ENCODE data around the gene OR14J1.

Gene OR14J1, protein sequence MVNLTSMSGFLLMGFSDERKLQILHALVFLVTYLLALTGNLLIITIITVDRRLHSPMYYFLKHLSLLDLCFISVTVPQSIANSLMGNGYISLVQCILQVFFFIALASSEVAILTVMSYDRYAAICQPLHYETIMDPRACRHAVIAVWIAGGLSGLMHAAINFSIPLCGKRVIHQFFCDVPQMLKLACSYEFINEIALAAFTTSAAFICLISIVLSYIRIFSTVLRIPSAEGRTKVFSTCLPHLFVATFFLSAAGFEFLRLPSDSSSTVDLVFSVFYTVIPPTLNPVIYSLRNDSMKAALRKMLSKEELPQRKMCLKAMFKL

DNA sequence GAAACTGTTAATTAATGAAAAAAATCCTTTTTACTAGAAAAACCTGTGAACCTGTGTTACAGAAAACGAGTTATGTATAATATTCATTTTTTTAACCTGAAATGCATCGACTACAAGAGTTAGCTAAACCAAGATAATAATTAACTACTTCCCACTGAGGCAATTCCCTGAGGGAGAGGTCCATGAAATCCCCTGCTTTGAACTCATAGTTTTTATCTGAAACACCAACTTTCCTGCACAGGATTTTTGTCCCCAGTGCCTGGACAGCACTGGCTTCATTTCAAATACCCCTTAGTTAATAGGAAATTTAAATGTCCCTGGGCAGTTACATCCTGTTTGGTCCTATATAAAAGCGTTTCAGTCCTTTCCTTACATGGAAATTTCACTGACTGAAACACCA lies at the start of gene OR14J1:
Gene OR14J1, plus strand, starts transcription at position 386 of the 400 bp plus-strand sequence. CDS start 4,989 bp downstream, outside the sequence.
- H3K79me2 ChIP-seq (ENCODE audit: insufficient read depth, low read length) = no peaks in the 10 kb centered on the region
- H3K4me3 ChIP-seq (ENCODE audit: low read length, poor library complexity, severe bottlenecking) = no peak within 1 kb of the TSS
- no peaks in the 10 kb centered on the region for H3K27me3 ChIP-seq (ENCODE audit: insufficient read depth, low read length, poor library complexity, severe bottlenecking)
- no peak within 1 kb of the TSS for H3K4me2 ChIP-seq (ENCODE audit: low read depth, low read length, poor library complexity, severe bottlenecking)
- TF ChIP-seq, protein P1, sequence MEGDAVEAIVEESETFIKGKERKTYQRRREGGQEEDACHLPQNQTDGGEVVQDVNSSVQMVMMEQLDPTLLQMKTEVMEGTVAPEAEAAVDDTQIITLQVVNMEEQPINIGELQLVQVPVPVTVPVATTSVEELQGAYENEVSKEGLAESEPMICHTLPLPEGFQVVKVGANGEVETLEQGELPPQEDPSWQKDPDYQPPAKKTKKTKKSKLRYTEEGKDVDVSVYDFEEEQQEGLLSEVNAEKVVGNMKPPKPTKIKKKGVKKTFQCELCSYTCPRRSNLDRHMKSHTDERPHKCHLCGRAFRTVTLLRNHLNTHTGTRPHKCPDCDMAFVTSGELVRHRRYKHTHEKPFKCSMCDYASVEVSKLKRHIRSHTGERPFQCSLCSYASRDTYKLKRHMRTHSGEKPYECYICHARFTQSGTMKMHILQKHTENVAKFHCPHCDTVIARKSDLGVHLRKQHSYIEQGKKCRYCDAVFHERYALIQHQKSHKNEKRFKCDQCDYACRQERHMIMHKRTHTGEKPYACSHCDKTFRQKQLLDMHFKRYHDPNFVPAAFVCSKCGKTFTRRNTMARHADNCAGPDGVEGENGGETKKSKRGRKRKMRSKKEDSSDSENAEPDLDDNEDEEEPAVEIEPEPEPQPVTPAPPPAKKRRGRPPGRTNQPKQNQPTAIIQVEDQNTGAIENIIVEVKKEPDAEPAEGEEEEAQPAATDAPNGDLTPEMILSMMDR (conservative IDR thresholded peaks at IDR 0.05; ENCODE audit: low read length) = no peak
- TF ChIP-seq EZH2phosphoT487 (IDR thresholded peaks at IDR 0.05; ENCODE audit: borderline replicate concordance) = no peak
- no peaks in the 10 kb centered on the region for H3F3A ChIP-seq (ENCODE audit: low read depth)
- no peak within 1 kb of the TSS for H3K9ac ChIP-seq (ENCODE audit: low read depth, low read length, poor library complexity, severe bottlenecking)
- no peaks in the 10 kb centered on the region for H3K9me3 ChIP-seq (ENCODE audit: insufficient read depth, low read depth, low read length)
- H4K20me1 ChIP-seq (ENCODE audit: insufficient read depth, low read length, poor library complexity, severe bottlenecking) = no peaks in the 10 kb centered on the region
- no peaks in the 10 kb centered on the region for H3K9me2 ChIP-seq (replicated peaks; ENCODE audit: low read depth, low read length)
- H2AFZ ChIP-seq (ENCODE audit: low read length) = no peak within 1 kb of the TSS
- H3K4me1 ChIP-seq (ENCODE audit: insufficient read depth, low read length, poor library complexity, severe bottlenecking) = no peaks in the 10 kb centered on the region
- H3K36me3 ChIP-seq (ENCODE audit: insufficient read depth, low read length) = no peaks in the 10 kb centered on the region

DNA sequence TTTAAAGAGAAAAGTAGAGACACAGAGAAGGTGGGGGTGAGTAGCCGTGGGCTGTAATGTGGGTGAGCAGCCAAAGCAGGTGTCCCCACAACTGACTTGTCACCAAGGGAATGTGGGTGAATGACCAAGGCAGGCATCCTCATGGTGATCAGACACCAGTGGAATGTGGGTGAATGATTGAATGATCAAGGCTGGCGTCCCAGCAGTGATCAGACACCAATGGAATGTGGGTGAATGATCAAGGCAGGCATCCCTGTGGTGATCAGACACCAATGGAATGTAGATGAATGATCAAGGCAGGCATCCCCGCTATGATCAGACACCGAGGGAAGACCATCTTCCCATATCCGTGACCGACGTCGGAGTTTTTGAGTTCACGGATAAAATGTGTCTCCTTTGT lies 49.8 kb upstream of the OR14J1 start:
- no peaks in the 10 kb centered on the region for H3K79me2 ChIP-seq (ENCODE audit: insufficient read depth, low read length)

DNA sequence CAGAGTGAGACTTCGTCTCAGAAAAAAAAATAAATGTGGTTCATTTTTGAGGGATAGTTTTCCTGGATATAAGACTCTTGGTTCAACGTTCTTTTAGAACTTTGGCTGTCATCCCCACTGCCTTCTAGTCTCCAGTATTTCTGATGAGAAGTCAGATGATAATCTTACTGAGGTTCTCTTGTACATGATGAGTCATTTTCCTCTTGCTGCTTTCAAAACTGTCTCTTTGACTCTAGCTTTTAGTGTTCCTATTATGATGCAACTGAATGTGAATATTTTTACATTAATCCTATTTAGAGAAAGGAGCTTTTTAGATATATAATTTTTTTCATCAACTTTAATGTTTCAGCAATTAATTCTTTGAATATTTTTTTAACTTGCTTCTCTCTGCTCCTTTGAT lies 46.0 kb upstream of the OR14J1 start:
- no peak overlapping the region for H3K9ac ChIP-seq (ENCODE audit: low read depth, low read length, poor library complexity, severe bottlenecking)
- H3K4me3 ChIP-seq (ENCODE audit: low read length, poor library complexity, severe bottlenecking) = no peak overlapping the region
- H3K36me3 ChIP-seq (ENCODE audit: insufficient read depth, low read length) = no peaks in the 10 kb centered on the region
- no peaks in the 10 kb centered on the region for H3K9me3 ChIP-seq (ENCODE audit: insufficient read depth, low read depth, low read length)
- H3K4me2 ChIP-seq (ENCODE audit: low read depth, low read length, poor library complexity, severe bottlenecking) = no peak overlapping the region
- no peaks in the 10 kb centered on the region for H3K79me2 ChIP-seq (ENCODE audit: insufficient read depth, low read length)
- H3K4me1 ChIP-seq (ENCODE audit: insufficient read depth, low read length, poor library complexity, severe bottlenecking) = no peaks in the 10 kb centered on the region
- H4K20me1 ChIP-seq (ENCODE audit: insufficient read depth, low read length, poor library complexity, severe bottlenecking) = no peaks in the 10 kb centered on the region
- H3K27me3 ChIP-seq (ENCODE audit: insufficient read depth, low read length, poor library complexity, severe bottlenecking) = no peaks in the 10 kb centered on the region
- H2AFZ ChIP-seq (ENCODE audit: low read length) = no peak overlapping the region
- no peak for TF ChIP-seq EZH2phosphoT487 (IDR thresholded peaks at IDR 0.05; ENCODE audit: borderline replicate concordance)
- TF ChIP-seq, protein P1 (conservative IDR thresholded peaks at IDR 0.05; ENCODE audit: low read length) = no peak
- H3K9me2 ChIP-seq (replicated peaks; ENCODE audit: low read depth, low read length) = no peaks in the 10 kb centered on the region
- no peaks in the 10 kb centered on the region for H3F3A ChIP-seq (ENCODE audit: low read depth)

More for the DNA sequence above, 49.8 kb upstream of the OR14J1 start:
- Histone ChIP-seq H3K27me3 (ENCODE audit: insufficient read depth, low read length, poor library complexity, severe bottlenecking) (no peaks in the 10 kb centered on the region), H3K9me2 (replicated peaks; ENCODE audit: low read depth, low read length) (no peaks in the 10 kb centered on the region), H2AFZ (ENCODE audit: low read length) (no peak overlapping the region), H3K4me3 (ENCODE audit: low read length, poor library complexity, severe bottlenecking) (no peak overlapping the region), H3K9ac (ENCODE audit: low read depth, low read length, poor library complexity, severe bottlenecking) (no peak overlapping the region), H3K9me3 (ENCODE audit: insufficient read depth, low read depth, low read length) (no peaks in the 10 kb centered on the region), H3K36me3 (ENCODE audit: insufficient read depth, low read length) (no peaks in the 10 kb centered on the region), H3K4me2 (ENCODE audit: low read depth, low read length, poor library complexity, severe bottlenecking) (no peak overlapping the region), H3K4me1 (ENCODE audit: insufficient read depth, low read length, poor library complexity, severe bottlenecking) (no peaks in the 10 kb centered on the region), H3F3A (ENCODE audit: low read depth) (no peaks in the 10 kb centered on the region), H4K20me1 (ENCODE audit: insufficient read depth, low read length, poor library complexity, severe bottlenecking) (no peaks in the 10 kb centered on the region)
- TF ChIP-seq EZH2phosphoT487 (IDR thresholded peaks at IDR 0.05; ENCODE audit: borderline replicate concordance) = no peak
- TF ChIP-seq, protein P1 (conservative IDR thresholded peaks at IDR 0.05; ENCODE audit: low read length) = no peak
